Esophagus muscularis mucosa (tissue), 4 donors: ENCODE results near the gene ADAMTS2.

ENCODE experiments used
- EP300 ChIP-seq: sonication (generic); formaldehyde crosslinking; IDR thresholded peaks from one replicate; pipeline ENCODE4 v1.6.1; 2017; ENCODE audit warnings: antibody characterized with exemption
- POLR2A ChIP-seq: fragments of 450-650 bp; IDR thresholded peaks from one replicate; pipeline ENCODE4 v1.6.1; 2017; ENCODE audit warnings: antibody characterized with exemption, moderate library complexity, mild to moderate bottlenecking, low read depth
- TF ChIP-seq, protein P1 (sequence below), 3 experiments: fragments of 200-600 bp in 2 of 3; fragments of 450-650 bp in 1 of 3; sonication (generic) in 2 of 3; IDR thresholded peaks; one replicate each; pipeline ENCODE4 v1.5.1; 2017 to 2019; ENCODE audit warnings: antibody characterized with exemption in 3 of 3, mild to moderate bottlenecking in 2 of 3, moderate library complexity in 1 of 3

- TF ChIP-seq, protein P1, sequence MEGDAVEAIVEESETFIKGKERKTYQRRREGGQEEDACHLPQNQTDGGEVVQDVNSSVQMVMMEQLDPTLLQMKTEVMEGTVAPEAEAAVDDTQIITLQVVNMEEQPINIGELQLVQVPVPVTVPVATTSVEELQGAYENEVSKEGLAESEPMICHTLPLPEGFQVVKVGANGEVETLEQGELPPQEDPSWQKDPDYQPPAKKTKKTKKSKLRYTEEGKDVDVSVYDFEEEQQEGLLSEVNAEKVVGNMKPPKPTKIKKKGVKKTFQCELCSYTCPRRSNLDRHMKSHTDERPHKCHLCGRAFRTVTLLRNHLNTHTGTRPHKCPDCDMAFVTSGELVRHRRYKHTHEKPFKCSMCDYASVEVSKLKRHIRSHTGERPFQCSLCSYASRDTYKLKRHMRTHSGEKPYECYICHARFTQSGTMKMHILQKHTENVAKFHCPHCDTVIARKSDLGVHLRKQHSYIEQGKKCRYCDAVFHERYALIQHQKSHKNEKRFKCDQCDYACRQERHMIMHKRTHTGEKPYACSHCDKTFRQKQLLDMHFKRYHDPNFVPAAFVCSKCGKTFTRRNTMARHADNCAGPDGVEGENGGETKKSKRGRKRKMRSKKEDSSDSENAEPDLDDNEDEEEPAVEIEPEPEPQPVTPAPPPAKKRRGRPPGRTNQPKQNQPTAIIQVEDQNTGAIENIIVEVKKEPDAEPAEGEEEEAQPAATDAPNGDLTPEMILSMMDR (IDR thresholded peaks at IDR 0.05): no peak
- TF ChIP-seq POLR2A (no peak), EP300 (no peak)
Observed at GRCh38 chr5:179324760-179325295, 20.4 kb downstream of the ADAMTS2 start.
